Suppressor macrophage treated with lipopolysaccharide for 1 hour (primary cell): Measurements from ENCODE around the gene CD180.
"Not testable (repeated sequence)": the region's sequence is repeated elsewhere in the genome, so short reads cannot be mapped to it uniquely, and the experiment has no call there.

Experiments used
- DNase-seq, 3 donors: peaks; one replicate each; pipeline ENCODE4 v3.0.0-alpha.2; 2020 to 2022

CD180 gene

DNA sequence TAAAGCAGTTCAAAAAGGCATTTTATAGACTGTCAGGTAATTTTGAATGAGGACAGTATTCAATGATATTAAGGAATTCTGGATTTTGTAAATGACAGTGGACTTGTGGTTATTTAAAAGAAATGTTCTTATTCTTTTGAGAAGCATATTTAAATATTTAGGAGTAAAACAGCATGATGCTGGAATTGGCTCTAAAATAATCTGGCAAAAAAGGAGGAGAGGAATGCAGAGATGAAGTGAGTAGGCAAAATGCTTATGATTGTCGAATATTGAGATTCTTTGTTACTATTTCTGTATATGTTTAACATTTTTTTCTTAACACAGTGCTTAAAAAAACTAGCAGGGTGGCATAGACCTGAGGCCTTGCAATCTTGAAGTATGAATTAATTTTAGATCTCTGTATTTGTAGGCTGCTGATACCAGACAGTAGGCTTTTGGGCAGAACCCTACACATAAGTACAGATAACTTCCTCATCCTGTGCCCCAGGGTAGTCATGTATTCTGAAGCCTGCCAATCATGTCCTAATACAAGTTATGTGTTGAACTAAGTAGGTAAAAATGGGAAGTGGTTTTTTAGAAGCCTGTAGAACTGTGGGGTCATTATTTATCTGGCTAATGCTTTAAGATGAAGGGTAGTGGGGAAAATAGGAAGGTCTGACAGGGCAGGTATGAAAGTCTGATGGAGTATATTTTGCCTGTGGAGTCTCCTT lies 9.4 kb downstream of the CD180 start:
- DNase-seq = peak; percentile 64 to 79 (median 76)

DNA sequence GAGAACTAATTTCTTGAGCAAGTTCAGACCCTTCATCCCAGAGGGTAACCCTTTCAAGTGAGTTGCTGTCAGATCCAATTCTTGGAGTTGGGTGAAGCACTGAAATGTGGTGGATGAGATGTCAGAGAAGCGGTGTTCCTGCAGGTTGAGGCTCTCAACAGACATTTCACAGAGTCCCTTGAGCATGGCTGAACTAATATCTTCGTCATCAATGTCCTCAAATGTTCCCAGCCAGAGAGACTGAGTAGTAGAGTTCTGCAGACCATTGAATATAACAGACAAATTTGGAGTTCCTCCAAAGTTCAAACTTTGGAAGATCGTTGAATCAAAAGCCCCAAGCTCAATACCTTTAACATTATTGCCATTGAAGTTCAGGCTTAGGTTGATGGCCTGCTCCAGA lies 12.7 kb downstream of the CD180 start:
- no peak for DNase-seq

DNA sequence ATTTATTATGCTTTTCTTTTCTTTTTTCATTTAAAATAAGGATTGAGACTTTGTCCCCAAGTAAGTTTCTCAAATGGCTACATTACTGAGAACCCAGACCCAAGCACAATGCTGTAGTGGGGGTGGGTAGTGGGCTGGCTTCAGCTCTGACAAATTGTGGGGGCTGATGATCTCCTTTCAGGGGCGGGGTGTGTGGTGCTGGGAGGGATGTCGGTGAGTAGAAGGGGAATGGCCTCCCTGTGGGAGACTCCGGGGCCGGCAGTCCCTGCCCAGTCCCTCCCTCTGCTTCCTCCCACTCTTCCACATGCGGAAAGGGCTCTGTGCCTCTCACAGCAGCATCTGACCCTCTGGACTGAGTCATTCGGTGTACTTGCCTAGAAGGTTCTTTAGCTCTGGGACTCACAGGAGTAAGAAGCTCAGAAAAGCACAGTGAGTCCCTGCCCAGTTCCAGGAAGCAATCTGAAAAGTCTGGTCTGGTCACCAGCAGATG lies 14.3 kb downstream of the CD180 start:
- DNase-seq = peak; percentile 94 to 97 (median 95)

DNA sequence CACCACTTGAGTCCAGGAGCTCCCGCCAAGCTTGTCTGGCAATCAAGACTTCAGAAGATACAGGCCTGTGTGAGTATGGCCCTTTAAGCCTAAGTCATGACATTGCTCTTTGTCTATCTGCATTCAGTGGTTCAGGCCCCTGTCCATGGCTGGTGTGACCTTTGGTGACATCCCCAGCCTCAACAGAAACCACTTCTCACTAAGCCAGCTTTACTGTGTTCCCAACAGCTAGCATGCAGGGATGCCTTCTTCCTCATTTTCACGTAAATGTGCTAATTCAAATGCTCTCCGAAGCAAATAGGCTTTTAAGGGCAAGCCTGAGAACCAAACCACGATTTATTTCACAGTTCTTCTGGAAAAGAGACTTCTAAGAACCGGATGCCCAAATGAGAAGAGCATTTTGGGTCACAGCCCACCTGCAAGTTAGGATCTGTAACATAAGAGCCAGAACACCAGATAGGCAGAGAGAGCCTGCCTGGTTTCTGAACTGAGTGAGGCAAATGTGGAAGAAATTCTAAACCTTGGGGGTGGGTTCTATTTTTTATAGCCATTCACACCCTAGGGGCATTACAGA lies 14.9 kb downstream of the CD180 start:
- DNase-seq = peak; percentile 63 to 74 (median 66)

DNA sequence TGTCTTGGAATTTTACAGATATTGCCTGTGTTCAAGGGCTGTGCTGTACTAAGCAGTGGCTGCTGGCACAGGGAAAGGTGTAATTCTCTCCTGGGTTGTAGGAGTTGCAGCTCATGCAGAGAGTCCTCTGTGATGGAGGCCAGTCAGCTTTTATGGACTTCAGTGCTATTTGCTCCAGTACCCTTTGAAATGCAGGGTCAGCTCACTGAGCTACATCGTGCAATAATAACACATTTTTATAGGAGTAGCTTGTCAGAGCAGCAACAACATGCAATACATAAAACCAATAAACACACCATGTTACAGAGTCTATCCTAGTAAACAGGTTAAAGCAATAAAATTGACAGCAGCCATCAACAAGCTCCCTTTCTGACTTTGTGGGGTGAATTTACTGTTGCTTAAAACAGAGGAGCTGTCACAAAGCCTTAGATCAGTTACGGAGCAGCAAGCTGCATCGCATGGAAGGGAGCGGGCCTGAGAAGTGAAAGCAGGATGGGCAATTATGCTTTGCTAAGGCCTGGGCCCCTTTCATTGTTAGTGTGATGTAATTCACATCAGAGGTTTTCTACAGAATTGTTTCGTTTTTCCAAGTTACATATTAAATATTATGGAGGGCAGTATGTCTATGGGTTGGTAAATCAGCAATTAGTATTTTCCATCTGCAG lies 16.8 kb downstream of the CD180 start:
- no peak for DNase-seq

DNA sequence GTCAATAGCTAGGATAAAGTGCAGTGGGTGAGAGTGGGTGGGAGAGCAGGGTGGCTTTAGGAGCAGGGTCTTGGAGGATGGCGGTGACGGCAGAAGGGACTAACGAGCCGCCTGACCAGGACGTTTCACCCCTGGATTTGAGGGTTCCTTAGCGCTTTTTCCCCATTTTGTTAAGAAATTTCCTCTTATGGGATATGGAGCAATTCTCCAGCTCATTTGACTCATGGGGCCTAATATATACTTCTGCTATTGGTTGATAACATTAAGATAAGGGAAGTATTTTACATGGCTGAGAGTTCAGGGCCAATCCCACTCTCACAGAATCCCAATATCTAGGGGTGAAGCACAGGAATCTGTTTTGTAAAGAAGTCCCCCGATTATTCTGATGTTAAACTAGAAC lies 17.6 kb downstream of the CD180 start:
- DNase-seq = peak in 2 of 3 donors; percentile 44 to 52

DNA sequence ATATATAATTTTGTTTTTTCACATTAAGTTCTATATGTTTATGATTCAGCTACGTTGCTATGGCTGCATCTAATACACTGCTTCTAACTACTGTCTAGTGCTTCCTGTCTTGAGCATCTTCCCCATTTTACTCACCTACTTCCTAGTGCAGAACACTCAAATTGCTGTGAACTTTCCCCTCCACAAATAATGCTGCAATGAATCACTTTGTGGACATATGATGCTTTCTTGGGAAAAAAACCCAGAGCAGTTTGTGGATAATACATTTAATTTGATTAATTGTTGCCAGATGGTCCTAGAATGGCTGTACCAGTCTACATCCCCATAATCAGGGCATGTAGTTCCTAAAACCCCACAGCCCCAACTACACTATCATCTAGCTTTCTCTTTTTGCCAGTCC lies 18.5 kb downstream of the CD180 start:
- peak; percentile 62 to 84 (median 77) for DNase-seq

DNA sequence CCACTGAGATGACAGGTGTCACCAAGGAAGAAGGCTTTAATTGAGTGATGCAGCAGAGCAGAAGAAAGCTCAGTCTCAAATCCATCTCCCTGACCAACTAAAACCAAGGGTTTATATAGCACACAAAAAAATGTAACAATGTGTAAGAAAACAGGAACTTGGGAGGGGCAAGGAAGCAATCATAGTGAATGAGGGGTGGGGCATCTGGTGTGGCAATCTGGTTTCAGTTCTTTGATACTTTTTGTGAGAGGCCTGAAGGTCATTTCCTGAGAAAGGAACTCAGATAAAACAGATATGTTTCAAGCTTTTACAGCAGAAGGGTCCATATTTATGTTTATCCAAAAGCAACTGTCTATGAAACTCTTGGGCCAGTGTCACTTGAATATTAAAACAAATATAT lies 19.7 kb downstream of the CD180 start:
- no peak for DNase-seq

DNA sequence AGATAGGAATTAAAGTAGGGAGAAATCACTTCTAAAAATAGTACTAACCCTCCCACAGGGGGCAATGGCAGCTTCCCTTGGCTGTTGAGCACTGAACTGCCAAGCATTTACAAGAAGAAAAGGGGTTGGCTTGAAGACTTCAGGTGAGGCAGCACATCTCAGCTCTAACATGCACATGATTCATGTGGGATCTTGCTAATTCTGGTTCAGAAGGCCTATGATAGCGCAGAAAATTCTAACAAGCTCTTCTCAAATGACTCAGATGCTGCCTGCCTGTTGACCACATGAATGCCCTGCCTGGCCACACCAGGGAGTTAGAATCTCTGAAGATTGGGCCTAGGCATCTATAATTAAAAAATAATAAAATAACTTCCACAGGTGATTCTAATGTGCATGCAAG lies 22.6 kb downstream of the CD180 start:
- DNase-seq = no peak

DNA sequence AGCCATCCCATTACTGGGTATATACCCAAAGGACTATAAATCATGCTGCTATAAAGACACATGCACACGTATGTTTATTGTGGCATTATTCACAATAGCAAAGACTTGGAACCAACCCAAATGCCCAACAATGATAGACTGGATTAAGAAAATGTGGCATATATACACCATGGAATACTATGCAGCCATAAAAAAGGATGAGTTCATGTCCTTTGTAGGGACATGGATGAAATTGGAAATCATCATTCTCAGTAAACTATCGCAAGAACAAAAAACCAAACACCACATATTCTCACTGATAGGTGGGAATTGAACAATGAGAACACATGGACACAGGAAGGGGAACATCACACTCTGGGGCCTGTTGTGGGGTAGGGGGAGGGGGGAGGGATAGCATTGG lies 23.2 kb downstream of the CD180 start:
- not testable (repeated sequence) for DNase-seq

DNA sequence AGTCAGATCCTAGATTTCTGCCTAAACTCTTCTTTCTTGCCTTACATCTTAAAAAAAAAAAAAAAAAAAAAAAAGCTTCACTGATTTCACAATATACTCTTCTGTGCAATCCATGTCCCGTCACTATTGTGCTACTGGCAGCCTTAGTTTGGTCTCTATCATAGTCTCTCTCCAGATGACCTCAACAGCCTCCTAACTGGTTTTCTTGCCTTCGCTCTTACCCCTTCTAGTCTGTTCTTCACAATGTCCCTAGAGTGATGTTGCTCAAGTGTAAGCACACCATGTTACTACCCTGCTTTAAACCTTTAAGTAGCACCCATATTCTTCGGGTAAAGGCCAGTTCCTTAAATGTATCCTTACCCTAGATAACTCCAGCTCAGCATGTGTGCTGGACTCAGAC lies 25.8 kb downstream of the CD180 start:
- DNase-seq = peak; percentile 44 to 59 (median 58)

DNA sequence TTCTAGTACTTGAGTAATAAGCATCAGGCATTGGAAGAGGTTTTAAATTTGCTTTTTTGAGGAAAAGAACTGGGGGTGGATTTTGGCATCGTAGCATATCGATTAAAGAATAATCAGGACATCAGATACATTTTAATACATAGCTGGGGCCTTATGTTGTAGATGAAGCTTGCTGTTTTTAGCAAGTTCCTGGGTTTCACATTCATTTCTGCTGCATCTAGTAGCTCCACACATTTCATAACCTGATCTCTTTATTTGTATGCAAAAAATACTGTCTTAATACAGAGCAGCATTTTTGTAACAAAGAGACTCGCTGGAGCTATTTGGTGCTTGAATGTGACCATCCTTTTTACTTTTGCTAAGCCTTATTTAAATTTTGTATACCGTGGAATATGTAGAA lies 28.5 kb downstream of the CD180 start:
- DNase-seq = no peak

DNA sequence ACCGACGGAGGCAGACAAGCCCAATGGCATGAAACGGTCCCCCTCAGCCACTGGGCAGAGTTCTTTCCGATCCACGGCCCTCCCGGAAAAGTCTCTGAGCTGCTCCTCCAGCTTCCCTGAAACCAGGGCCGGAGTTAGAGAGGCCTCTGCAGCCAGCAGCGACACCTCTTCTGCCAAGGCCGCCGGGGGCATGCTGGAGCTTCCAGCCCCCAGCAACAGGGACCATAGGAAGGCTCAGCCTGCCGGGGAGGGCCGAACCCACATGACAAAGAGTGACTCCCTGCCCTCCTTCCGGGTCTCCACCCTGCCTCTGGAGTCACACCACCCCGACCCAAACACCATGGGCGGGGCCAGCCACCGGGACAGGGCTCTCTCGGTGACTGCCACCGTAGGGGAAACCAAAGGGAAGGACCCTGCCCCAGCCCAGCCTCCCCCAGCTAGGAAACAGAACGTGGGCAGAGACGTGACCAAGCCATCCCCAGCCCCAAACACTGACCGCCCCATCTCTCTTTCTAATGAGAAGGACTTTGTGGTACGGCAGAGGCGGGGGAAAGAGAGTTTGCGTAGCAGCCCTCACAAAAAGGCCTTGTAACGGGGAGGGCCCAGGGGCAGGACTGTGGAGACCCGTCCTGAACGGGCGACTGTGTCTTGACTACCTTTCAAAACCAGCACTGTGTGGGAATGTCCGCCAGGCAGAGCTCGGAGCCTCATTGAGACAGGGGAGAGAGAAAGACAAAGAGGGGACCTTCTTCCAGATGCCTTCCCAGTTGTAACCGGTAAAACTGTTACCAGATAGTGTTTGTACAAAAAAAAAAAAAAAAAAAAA lies 29.9 kb downstream of the CD180 start:
- peak; percentile 69 to 77 (median 71) for DNase-seq

DNA sequence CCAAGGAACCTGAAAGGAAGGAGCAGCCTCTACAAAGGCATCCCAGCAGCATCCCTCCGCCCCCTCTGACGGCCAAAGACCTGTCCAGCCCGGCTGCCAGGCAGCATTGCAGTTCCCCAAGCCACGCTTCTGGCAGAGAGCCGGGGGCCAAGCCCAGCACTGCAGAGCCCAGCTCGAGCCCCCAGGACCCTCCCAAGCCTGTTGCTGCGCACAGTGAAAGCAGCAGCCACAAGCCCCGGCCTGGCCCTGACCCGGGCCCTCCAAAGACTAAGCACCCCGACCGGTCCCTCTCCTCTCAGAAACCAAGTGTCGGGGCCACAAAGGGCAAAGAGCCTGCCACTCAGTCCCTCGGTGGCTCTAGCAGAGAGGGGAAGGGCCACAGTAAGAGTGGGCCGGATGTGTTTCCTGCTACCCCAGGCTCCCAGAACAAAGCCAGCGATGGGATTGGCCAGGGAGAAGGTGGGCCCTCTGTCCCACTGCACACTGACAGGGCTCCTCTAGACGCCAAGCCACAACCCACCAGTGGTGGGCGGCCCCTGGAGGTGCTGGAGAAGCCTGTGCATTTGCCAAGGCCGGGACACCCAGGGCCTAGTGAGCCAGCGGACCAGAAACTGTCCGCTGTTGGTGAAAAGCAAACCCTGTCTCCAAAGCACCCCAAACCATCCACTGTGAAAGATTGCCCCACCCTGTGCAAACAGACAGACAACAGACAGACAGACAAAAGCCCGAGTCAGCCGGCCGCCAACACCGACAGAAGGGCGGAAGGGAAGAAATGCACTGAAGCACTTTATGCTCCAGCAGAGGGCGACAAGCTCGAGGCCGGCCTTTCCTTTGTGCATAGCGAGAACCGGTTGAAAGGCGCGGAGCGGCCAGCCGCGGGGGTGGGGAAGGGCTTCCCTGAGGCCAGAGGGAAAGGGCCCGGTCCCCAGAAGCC lies 30.8 kb downstream of the CD180 start:
- DNase-seq = peak; percentile 92 to 94 (median 94)

DNA sequence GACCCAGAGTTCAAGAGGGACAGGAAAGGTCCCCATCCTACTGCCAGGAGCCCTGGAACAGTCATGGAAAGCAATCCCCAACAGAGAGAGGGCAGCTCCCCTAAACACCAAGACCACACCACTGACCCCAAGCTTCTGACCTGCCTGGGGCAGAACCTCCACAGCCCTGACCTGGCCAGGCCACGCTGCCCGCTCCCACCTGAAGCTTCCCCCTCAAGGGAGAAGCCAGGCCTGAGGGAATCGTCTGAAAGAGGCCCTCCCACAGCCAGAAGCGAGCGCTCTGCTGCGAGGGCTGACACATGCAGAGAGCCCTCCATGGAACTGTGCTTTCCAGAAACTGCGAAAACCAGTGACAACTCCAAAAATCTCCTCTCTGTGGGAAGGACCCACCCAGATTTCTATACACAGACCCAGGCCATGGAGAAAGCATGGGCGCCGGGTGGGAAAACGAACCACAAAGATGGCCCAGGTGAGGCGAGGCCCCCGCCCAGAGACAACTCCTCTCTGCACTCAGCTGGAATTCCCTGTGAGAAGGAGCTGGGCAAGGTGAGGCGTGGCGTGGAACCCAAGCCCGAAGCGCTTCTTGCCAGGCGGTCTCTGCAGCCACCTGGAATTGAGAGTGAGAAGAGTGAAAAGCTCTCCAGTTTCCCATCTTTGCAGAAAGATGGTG lies 31.6 kb downstream of the CD180 start:
- DNase-seq = no peak

DNA sequence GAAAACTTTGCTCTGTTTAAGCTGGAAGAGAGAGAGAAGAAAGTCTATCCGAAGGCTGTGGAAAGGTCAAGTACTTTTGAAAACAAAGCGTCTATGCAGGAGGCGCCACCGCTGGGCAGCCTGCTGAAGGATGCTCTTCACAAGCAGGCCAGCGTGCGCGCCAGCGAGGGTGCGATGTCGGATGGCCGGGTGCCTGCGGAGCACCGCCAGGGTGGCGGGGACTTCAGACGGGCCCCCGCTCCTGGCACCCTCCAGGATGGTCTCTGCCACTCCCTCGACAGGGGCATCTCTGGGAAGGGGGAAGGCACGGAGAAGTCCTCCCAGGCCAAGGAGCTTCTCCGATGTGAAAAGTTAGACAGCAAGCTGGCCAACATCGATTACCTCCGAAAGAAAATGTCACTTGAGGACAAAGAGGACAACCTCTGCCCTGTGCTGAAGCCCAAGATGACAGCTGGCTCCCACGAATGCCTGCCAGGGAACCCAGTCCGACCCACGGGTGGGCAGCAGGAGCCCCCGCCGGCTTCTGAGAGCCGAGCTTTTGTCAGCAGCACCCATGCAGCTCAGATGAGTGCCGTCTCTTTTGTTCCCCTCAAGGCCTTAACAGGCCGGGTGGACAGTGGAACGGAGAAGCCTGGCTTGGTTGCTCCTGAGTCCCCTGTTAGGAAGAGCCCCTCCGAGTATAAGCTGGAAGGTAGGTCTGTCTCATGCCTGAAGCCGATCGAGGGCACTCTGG lies 32.6 kb downstream of the CD180 start:
- DNase-seq = no peak

DNA sequence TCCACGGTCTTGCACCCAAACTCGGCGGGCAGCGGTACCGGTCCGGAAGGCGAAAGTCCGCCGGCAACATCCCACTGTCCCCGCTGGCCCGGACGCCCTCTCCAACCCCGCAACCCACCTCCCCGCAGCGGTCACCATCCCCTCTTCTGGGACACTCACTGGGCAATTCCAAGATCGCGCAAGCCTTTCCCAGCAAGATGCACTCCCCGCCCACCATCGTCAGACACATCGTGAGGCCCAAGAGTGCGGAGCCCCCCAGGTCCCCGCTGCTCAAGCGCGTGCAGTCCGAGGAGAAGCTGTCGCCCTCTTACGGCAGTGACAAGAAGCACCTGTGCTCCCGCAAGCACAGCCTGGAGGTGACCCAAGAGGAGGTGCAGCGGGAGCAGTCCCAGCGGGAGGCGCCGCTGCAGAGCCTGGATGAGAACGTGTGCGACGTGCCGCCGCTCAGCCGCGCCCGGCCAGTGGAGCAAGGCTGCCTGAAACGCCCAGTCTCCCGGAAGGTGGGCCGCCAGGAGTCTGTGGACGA lies 33.3 kb downstream of the CD180 start:
- no peak for DNase-seq

DNA sequence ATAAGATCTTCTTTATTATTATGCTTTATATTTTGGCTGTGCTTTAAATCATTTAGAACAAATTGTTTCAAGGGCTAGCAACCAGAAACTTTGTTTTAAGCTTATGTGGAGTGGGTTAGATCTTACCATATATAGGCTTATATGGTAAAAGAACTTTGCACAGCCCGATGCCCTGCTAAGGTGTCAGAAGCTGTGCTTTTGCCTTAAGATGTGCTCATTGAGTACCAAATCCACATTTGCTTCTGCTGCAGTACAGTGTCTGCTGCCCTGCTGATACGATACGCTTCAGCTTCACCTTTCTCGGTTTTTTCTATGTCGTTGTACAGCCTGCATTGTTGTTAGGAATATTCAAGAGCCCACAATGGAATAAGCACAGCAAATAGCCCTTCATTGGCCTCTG lies 34.8 kb downstream of the CD180 start:
- no peak for DNase-seq

DNA sequence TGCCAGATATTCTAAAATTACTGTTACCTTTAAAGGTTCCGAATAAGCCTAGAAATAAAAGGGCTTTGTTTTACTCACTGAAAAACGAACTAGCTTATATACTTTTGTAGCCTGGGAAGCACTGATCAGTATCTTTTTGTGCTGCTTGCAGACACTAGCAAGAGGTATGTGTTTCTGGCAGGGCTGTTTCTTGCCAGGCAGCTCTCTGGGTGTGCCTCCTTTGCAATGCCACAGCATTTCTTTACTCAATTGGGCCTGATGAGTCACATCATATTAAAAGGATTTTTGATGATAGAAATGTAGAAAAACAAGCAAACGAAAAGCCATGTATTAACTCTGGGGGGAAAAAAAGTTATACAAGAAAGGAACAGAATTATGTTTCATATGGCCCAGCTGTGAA lies 35.6 kb downstream of the CD180 start:
- DNase-seq = no peak

DNA sequence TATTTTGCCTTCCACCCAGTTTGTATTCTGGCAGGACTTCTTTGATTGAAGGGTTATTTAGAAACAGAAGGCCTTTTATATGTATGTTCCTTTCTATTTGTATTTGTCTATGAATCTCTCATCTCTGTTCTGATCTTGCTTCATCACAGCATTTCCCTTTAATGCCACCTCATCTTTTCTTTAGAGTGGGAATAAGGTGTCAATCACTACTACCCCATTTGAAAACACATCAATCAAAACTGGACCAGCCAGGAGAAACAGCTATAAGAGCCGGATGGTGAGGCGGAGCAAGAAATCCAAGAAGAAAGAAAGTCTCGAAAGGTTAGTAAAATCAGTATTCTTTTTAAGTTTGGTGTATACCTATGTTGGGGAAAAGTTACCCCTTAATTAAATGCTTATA lies 36.3 kb downstream of the CD180 start:
- no peak for DNase-seq
